Aorta (tissue), 5 donors: Measurements from ENCODE around the gene VPS13D. TPM values are rescaled to one million over a fixed set of nuclear protein-coding genes. Genes with fewer than 3 reads are reported as not detected.
"Not testable (repeated sequence)": the region's sequence is repeated elsewhere in the genome, so short reads cannot be mapped to it uniquely, and the experiment has no call there.

Experiments
- ATAC-seq: fragments of 200-7000 bp; cut with Tn5 transposase; one replicate; pipeline ENCODE4 v1.9.1; 2022; ENCODE audit warnings: moderate library complexity; ENCODE audit not compliant: low FRiP score
- DNase-seq, 2 donors: peaks; one replicate each; pipeline ENCODE4 v3.0.0-alpha.2; 2020
- H3K27ac ChIP-seq, 2 donors: one replicate each; pipeline ENCODE4 v1.5.1; 2013; ENCODE audit warnings: low read length in 2 of 2, mild to moderate bottlenecking in 2 of 2, moderate library complexity in 2 of 2, control low read depth in 1 of 2, inconsistent platforms in 1 of 2, low read depth in 1 of 2
- H3K27me3 ChIP-seq, 2 donors: one replicate each; pipeline ENCODE4 v1.6.1; 2013; ENCODE audit warnings: control low read depth in 1 of 2, low read length in 1 of 2, mild to moderate bottlenecking in 1 of 2, moderate library complexity in 1 of 2; ENCODE audit not compliant: insufficient read depth in 2 of 2, control insufficient read depth in 1 of 2
- H3K36me3 ChIP-seq, 2 donors: one replicate each; pipeline ENCODE4 v1.6.1; 2013; ENCODE audit warnings: control low read depth in 1 of 2, low read length in 1 of 2, mild to moderate bottlenecking in 1 of 2; ENCODE audit not compliant: insufficient read depth in 2 of 2, control insufficient read depth in 1 of 2
- H3K4me1 ChIP-seq, 2 donors: one replicate each; pipeline ENCODE4 v1.6.1; 2013; ENCODE audit warnings: low read length in 2 of 2, control low read depth in 1 of 2, mild to moderate bottlenecking in 1 of 2, moderate library complexity in 1 of 2; ENCODE audit not compliant: insufficient read depth in 2 of 2, control insufficient read depth in 1 of 2
- H3K4me3 ChIP-seq, 2 donors: one replicate each; pipeline ENCODE4 v1.5.1; 2013; ENCODE audit warnings: low read length in 2 of 2, control low read depth in 1 of 2, mild to moderate bottlenecking in 1 of 2
- H3K9me3 ChIP-seq: one replicate; pipeline ENCODE4 v1.6.1; 2013; ENCODE audit warnings: mild to moderate bottlenecking, low read length; ENCODE audit not compliant: control insufficient read depth
- WGBS, 2 donors: extraction: QIAGEN DNeasy Blood & Tissue Kit; methylation state at CpG; one replicate each; pipeline ENCODE4 v1.1.7; 2013; 5-methylcytosine and 5-hydroxymethylcytosine counted together
- intact Hi-C, 2 donors: fragments of 100-400 bp; cut with DNase I; formaldehyde crosslinking; loops; one replicate each; pipeline versions ENCODE4 v1.14.2 to v1.15.0; 2022
- polyA plus RNA-seq, 2 donors: library from polyadenylated mRNA; stranded (reverse); fragments of 200-250 nt; gene quantifications; one replicate each; pipeline ENCODE4 v1.2.3, GENCODE V29; 2013
- total RNA-seq, 2 donors: library from RNA; stranded (reverse); fragmentation: NEBNext Ultra II Directional; extraction: Animal tissue kit (Norgen Biotek cat#: 25700); gene quantifications; one replicate each; pipeline ENCODE4 v1.2.1, GENCODE V29; 2021
- donor health status: healthy with polysubstance abuse.
- donor health status: Bipolar disorder and iron deficiency.
- donor health status: DM: no; HTN: no; CAD: no.
- donor health status: DM: no; HTN: no; CAD: no.
- donor health status: DM: yes; HTN: yes; CAD: no.

VPS13D gene
- total and polyA plus RNA-seq, 4 donors = 15.8 to 134 (median 58.9) TPM

DNA sequence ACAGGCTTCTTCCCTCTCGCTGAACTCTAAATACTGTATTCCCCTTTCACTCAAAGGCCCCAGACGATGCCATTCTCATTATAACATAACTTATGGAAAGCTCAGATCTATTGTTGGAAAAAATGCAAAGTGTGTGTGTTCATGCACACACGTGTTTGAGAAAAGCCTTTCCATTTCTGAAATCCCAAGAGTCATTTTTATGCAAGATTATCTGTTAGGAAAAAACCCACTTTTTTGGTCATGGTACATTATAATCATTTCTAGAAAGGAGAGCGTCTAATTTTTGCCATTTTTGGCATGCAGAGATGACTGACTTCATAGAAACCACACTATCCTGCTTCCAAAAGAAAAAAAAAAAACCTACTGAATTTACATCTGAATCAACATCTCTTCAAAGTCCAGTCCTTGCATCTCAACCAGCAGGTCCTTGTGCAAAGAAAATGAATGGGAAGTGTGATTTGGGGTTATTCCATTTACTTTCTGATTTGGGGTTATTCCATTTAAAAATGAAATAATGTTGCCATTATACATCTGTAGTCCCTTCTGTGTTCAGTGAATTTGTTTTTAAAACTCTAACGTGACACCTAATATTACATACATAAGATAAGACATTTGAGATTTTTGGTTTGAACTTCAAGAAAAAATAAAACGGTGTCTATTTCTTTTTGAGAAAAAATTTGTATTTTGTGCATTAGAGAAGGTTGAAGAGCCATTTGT lies 237.9 kb downstream of the VPS13D start:
- no peak for ATAC-seq
- Histone ChIP-seq H3K4me3 (no peak overlapping the region), H3K36me3 (no peaks in the 10 kb centered on the region), H3K27ac (no peak overlapping the region), H3K27me3 (no peaks in the 10 kb centered on the region), H3K4me1 (peaks cover 6 to 25% of the 10 kb centered on the region in 2 donors), H3K9me3 (no peaks in the 10 kb centered on the region)
- WGBS, 2 donors = 48 to 60% methylated on average over 6 of the region's 6 CpGs
- intact Hi-C loops = loop anchor here in 1 of 2 donors (10.0 kb wide), 1 partner anchor 147 kb away; the partner anchor contains the start of gene DHRS3
- no peak for DNase-seq

DNA sequence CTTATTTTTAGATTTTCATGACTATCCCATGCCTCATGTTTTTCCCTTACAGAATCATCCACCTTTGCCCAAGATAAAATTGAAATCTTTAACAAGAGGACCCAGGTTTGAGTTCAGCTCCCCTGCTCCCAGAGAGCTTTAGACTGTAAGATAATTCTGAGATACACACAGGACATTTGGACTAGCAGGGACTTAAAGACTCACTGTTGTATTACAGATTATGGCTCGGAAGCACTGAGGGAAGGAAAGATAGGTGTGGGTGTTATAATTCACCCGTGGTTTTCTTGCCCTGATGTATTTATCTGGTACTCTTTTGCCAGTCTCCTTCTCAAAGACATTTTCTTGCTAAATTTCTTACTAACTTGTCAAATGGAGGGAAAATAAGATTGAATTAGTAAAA lies 238.5 kb downstream of the VPS13D start:
- Histone ChIP-seq H3K4me3 (no peak overlapping the region), H3K4me1 (peaks cover 5 to 20% of the 10 kb centered on the region in 2 donors), H3K36me3 (no peaks in the 10 kb centered on the region), H3K27ac (no peak overlapping the region), H3K9me3 (no peaks in the 10 kb centered on the region), H3K27me3 (no peaks in the 10 kb centered on the region)
- no peak for ATAC-seq
- DNase-seq = no peak
- WGBS, 2 donors = 69 to 74% methylated on average over 2 of the region's 2 CpGs
- intact Hi-C loops = loop anchor here in 1 of 2 donors (10.0 kb wide), 1 partner anchor 146 kb away; the partner anchor contains the start of gene DHRS3

DNA sequence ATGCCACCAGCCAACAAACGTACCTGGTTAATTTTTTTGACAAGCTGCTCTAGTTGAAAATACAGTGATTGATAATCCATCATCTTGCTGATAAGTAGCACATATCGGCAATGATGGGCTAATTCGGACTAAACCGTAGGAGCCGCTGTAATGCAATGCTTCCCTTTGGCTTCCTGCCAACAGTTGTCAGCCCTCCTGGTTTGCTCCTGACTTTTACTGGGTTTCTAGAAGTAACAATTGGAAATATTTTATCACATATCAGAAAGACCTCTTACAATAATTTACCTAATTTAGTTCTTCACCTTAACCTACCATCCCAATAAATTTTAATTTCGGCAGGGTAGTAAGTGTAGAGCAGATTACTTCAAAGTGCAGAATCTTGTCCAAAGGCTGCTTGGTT lies 239.7 kb downstream of the VPS13D start:
- no peaks in the 10 kb centered on the region for H3K9me3 ChIP-seq
- WGBS, 2 donors = 57 to 68% methylated on average over 6 of the region's 6 CpGs

DNA sequence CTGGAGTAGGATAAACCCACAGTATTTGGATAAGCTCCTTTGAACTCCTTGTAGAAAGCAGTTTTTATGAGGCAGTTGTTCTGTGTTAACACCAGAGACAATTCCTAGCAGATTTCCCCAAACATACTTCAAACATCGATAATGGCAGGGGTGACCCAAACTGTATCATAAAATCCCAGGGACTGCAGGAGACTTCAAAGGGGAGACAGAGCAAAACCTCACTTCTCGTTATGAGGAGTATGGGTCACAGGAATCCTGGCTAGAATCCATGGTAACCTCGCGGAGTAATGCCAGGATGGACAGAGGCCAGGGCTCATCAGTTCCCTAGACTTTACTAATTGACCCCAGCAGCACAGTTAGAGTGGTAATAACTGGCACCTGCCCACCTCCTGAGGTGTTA lies 240.2 kb downstream of the VPS13D start:
- no peak overlapping the region for H3K4me3 ChIP-seq
- DNase-seq (no peak), ATAC-seq (no peak)
- no peaks in the 10 kb centered on the region for H3K27me3 ChIP-seq
- H3K27ac ChIP-seq = no peak overlapping the region
- intact Hi-C loops = loop anchor here in 1 of 2 donors (10.0 kb wide), 1 partner anchor 145 kb away; the partner anchor contains the start of gene DHRS3
- 19 to 35% methylated on average over 4 of the region's 4 CpGs for WGBS, 2 donors
- no peaks in the 10 kb centered on the region for H3K9me3 ChIP-seq
- peaks cover 5 to 15% of the 10 kb centered on the region in 2 donors for H3K4me1 ChIP-seq
- no peaks in the 10 kb centered on the region for H3K36me3 ChIP-seq

More for the DNA sequence above, 239.7 kb downstream of the VPS13D start:
- Histone ChIP-seq H3K4me3 (no peak overlapping the region), H3K27ac (no peak overlapping the region), H3K4me1 (peaks cover 5 to 15% of the 10 kb centered on the region in 2 donors), H3K27me3 (no peaks in the 10 kb centered on the region), H3K36me3 (no peaks in the 10 kb centered on the region)
- ATAC-seq = no peak
- DNase-seq = no peak
- intact Hi-C loops = loop anchor here in 1 of 2 donors (10.0 kb wide), 1 partner anchor 145 kb away; the partner anchor contains the start of gene DHRS3

DNA sequence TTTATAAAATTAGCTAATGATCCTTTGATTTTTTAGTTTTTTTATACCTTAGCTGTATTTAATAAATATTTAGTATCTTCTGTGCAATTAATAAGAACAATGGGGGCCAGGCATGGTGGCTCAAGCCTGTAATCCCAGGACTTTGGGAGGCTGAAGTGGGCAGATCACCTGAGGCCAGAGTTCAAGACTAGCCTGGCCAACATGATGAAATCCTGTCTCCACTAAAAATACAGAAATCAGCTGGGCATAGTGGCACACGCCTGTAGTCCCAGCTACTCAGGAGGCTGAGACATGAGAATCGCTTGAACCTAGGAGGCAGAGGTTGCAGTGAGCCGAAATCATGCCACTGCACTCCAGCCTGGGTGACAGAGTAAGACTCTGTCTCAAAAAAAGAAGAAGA lies 241.1 kb downstream of the VPS13D start:
- H3K9me3 ChIP-seq, intact Hi-C loops, ATAC-seq, DNase-seq, H3K27me3 ChIP-seq, H3K27ac ChIP-seq, H3K4me3 ChIP-seq, H3K36me3 ChIP-seq: not testable (repeated sequence)
- 89 to 92% methylated on average over 3 of the region's 3 CpGs for WGBS, 2 donors
- peaks cover 5 to 15% of the 10 kb centered on the region in 2 donors for H3K4me1 ChIP-seq

DNA sequence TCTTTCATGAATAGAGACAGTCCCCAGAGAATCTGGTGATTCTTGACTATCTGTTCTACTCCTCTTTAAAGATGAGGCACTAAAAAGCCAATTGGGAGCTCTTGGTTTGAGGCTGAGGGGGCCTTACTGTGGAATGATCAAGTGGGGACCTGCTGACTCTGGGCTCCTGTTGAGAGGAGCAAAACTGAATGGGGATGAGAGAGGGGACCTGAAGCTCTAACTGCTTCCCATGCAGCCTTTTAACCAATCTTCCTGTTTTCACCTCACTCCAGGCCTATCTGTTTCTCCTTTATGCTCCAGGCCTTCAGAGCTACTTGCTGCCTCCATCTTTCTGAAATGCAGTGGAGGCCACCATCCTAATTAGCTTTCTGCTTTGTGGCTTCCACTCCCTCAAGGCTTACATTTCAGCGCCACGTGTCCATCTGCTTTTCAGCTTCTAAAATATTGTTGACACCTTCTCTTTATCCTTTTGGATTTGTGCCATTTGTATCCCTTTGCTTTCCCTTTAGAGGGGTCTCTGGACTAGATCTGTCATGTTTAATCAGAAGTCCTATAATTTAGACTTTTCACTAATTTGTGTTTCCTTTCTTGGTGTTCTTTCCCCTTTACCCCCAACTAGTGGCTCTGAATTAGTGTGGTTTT lies 242.4 kb downstream of the VPS13D start:
- H3K27me3 ChIP-seq = no peaks in the 10 kb centered on the region
- H3K4me3 ChIP-seq = no peak overlapping the region
- H3K9me3 ChIP-seq = no peaks in the 10 kb centered on the region
- no peaks in the 10 kb centered on the region for H3K36me3 ChIP-seq
- H3K27ac ChIP-seq = no peak overlapping the region
- intact Hi-C loops = no loop called here
- WGBS, 2 donors = 98 to 100% methylated on average over 2 of the region's 2 CpGs
- ATAC-seq (no peak), DNase-seq (no peak)
- peaks cover 5 to 15% of the 10 kb centered on the region in 2 donors for H3K4me1 ChIP-seq

DNA sequence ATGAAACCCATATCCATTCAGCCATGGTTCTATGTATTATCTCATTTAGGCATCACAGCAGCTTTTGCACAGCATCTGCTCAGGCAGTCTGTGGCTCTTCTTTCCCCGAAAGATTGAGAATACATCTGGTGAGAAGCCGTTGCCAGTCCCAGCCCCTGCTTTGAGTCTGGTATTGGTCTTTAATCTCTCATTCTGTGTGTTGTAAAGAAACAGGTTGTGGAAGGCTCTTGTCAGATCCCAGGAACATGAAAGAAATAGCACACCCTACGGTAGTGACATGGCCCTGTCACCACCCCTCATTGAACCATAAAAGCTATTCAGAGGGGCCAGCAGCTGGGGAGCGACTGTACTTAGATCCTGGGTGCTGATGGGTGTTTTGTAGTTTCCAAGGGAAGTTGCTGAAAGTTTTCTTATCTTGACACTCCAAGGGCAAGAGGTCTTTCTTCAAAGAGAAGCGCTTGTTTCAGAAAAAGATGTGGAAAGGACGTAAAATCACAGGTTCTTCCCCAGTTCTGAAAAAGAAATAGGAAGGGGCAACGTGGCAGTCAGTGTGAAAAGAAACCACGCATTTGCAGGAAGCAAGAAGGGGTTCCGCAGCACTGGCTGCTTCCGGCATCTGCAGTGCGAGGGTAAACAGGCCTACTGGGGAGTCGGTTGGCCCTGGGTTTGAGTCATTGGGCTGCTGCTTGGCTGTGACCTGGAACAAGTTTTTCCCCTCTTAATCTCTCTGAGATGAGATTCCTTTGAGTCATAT lies 243.1 kb downstream of the VPS13D start:
- Histone ChIP-seq H3K36me3 (no peaks in the 10 kb centered on the region), H3K27me3 (no peaks in the 10 kb centered on the region), H3K4me1 (peaks cover 5 to 15% of the 10 kb centered on the region in 2 donors), H3K4me3 (no peak overlapping the region), H3K9me3 (no peaks in the 10 kb centered on the region), H3K27ac (no peak overlapping the region)
- ATAC-seq (no peak), DNase-seq (peak in 1 of 2 donors; percentile 63)
- 77 to 82% methylated on average over 12 of the region's 12 CpGs for WGBS, 2 donors
- intact Hi-C loops = no loop called here

DNA sequence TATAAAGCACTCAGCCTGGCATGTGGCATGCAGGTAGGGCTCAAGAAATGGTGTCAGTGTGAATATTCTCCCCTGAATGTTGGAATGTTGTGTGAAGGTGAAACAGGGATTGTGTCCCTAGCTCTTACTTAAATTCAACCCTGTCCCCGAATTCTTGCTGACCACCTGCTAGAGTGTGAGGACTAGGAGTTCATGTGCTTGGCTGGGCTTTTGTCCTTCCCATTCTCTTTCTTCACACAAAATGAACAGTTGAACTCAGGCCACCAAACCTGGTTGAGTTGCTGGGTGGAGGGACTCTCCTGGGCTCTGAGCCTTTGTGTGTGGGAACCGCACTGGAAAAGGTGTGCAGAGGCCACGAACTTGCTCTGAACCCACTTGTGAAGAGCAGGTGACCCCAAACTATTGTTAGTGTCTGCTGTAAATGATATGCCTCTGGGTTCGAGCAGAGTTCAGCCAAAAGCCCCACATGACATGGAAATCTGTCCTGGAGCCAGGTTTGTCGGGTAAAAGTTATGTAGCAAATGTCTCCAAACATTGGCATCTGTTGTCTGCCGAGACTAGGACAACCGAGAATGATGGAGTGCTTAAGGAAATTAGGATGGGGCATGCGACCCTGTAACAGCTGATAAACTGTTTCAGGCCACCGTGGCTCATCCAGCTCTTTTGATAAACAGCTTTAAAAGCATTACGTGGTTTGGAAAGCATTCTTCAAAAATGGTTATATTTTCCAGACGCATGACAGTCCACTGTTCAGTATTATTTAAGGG lies 243.9 kb downstream of the VPS13D start:
- Histone ChIP-seq H3K27ac (peak overlapping the region in 1 of 2 donors; percentile 13), H3K36me3 (no peaks in the 10 kb centered on the region), H3K9me3 (no peaks in the 10 kb centered on the region), H3K27me3 (no peaks in the 10 kb centered on the region), H3K4me3 (no peak overlapping the region), H3K4me1 (peaks cover 5 to 16% of the 10 kb centered on the region in 2 donors)
- ATAC-seq (peak; percentile 9), DNase-seq (no peak)
- WGBS, 2 donors = 12 to 15% methylated on average over 11 of the region's 11 CpGs
- intact Hi-C loops = no loop called here
